ENCODE data around the gene GOLGA6B.
"Not testable (repeated sequence)": the region's sequence is repeated elsewhere in the genome, so short reads cannot be mapped to it uniquely, and the experiment has no call there.

GOLGA6B gene

GRCh38 chr15:72654397-72654796 lies at the start of gene GOLGA6B:
TSS of gene GOLGA6B (plus strand) at chr15:72654697. CDS start at chr15:72654738, 41 bp downstream.
- DNase-seq (ENCODE audit: extremely low read depth in 1 of 2, low read depth in 1 of 2): not testable (repeated sequence)

GRCh38 chr15:72604794-72605193 lies 49.7 kb upstream of the GOLGA6B start:
- DNase-seq (ENCODE audit: extremely low read depth in 1 of 2, low read depth in 1 of 2): no peak

- DNase-seq (ENCODE audit: extremely low read depth in 1 of 2, low read depth in 1 of 2): not testable (repeated sequence)
Observed at GRCh38 chr15:72608084-72608483, 46.4 kb upstream of the GOLGA6B start.

- DNase-seq (ENCODE audit: extremely low read depth in 1 of 2, low read depth in 1 of 2): no peak
Observed at GRCh38 chr15:72609862-72610261, 44.6 kb upstream of the GOLGA6B start.

- DNase-seq (ENCODE audit: extremely low read depth in 1 of 2, low read depth in 1 of 2): not testable (repeated sequence)
Observed at GRCh38 chr15:72612324-72612723, 42.2 kb upstream of the GOLGA6B start.

- no peak for DNase-seq (ENCODE audit: extremely low read depth in 1 of 2, low read depth in 1 of 2)
Observed at GRCh38 chr15:72614810-72615532, 39.5 kb upstream of the GOLGA6B start.

- not testable (repeated sequence) for DNase-seq (ENCODE audit: extremely low read depth in 1 of 2, low read depth in 1 of 2)
Observed at GRCh38 chr15:72615533-72616233, 38.8 kb upstream of the GOLGA6B start.

GRCh38 chr15:72616491-72617210 lies 37.8 kb upstream of the GOLGA6B start:
- no peak for DNase-seq (ENCODE audit: extremely low read depth in 1 of 2, low read depth in 1 of 2)

GRCh38 chr15:72623854-72624253 lies 30.6 kb upstream of the GOLGA6B start:
- DNase-seq (ENCODE audit: extremely low read depth in 1 of 2, low read depth in 1 of 2): not testable (repeated sequence)

- not testable (repeated sequence) for DNase-seq (ENCODE audit: extremely low read depth in 1 of 2, low read depth in 1 of 2)
Observed at GRCh38 chr15:72626153-72626552, 28.3 kb upstream of the GOLGA6B start.

GRCh38 chr15:72628249-72629067 lies 26.0 kb upstream of the GOLGA6B start:
- DNase-seq (ENCODE audit: extremely low read depth in 1 of 2, low read depth in 1 of 2): not testable (repeated sequence)

GRCh38 chr15:72629068-72629570 lies 25.4 kb upstream of the GOLGA6B start:
- not testable (repeated sequence) for DNase-seq (ENCODE audit: extremely low read depth in 1 of 2, low read depth in 1 of 2)

- peak in 1 of 2 donors; percentile 22 for DNase-seq (ENCODE audit: extremely low read depth in 1 of 2, low read depth in 1 of 2)
Observed at GRCh38 chr15:72636519-72637282, 17.8 kb upstream of the GOLGA6B start.

- not testable (repeated sequence) for DNase-seq (ENCODE audit: extremely low read depth in 1 of 2, low read depth in 1 of 2)
Observed at GRCh38 chr15:72639759-72640483, 14.6 kb upstream of the GOLGA6B start.

- DNase-seq (ENCODE audit: extremely low read depth in 1 of 2, low read depth in 1 of 2): not testable (repeated sequence)
Observed at GRCh38 chr15:72642271-72642670, 12.2 kb upstream of the GOLGA6B start.

- not testable (repeated sequence) for DNase-seq (ENCODE audit: extremely low read depth in 1 of 2, low read depth in 1 of 2)
Observed at GRCh38 chr15:72648631-72649253, 5.8 kb upstream of the GOLGA6B start.

GRCh38 chr15:72656014-72656413 lies 1.5 kb downstream of the GOLGA6B start:
- not testable (repeated sequence) for DNase-seq (ENCODE audit: extremely low read depth in 1 of 2, low read depth in 1 of 2)

- DNase-seq (ENCODE audit: extremely low read depth in 1 of 2, low read depth in 1 of 2): not testable (repeated sequence)
Observed at GRCh38 chr15:72661081-72661480, 6.6 kb downstream of the GOLGA6B start.
